ENCODE data around the gene SH3GLB1.
A peak's percentile ranks its signal among the peaks of the same experiment; 100 is the strongest.

The SH3GLB1 gene

DNA sequence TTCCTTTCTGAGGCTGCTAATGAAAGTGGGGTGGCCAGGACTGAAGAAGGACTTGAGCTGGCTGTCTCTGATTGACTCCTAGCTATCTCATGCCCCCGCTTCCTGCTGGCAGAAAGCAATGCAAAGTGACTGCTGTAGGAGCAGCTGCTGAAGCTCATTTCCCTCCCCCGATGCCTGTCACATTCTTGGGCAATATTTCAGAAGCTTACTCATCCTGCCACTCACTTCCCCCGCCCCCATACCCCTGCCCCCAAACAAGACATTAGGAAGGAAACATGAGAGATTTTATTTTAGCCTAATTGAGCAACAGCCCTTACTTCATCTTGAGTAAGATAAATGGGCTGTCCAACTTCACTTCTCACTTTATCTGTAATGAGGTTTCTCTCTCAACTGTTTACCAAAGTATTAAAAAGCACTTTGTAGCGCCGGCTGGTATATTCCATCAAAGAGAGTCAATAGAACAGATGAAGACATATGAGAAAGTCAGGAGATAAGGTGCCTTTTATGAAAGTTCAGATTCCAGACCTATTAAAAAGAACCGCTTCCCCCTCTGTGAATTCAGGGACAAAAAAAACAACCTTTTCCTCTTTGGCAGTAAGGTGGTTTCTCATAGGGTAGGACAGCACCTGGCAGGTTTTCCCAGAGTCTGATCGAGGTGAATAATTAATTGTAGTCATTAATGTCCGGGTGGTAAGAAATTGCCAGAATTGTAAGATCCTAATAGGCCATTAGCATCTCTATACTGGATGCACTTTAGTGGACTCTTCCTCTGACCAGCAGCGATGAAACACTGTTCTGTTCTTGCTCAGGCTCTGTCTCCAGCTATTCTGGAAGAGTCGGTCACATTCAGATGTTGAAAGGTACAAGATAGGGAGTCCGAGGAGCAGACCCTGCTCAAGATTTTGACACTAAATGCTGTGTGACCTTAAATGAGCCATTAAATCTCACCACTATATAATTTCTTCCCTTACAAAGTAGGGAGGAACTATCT, 70.2 kb downstream of the SH3GLB1 start:
- DNase-seq = peak; percentile 21

- no peak for DNase-seq
These were observed 71.0 kb downstream of the SH3GLB1 start for GRCh38 chr1:86775395-86775794.

DNA sequence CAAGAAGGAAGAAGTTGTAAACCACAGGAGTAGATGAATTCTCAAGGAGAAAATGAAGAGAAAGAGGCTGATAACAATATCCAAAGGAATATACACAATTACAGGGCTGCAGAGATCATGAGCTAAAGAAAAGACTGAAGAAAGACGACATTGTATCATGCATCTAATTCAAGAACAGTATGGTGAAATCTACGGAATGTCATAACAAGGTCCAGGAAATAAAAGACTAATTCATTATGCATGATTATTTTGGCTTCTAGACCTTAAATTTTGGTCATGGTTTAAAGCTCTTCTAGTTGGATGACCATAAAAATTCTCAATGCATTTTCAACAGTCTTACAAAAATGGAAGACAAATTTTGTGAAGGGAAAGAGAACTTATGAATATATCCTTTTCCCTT, 71.7 kb downstream of the SH3GLB1 start:
- no peak for DNase-seq

DNA sequence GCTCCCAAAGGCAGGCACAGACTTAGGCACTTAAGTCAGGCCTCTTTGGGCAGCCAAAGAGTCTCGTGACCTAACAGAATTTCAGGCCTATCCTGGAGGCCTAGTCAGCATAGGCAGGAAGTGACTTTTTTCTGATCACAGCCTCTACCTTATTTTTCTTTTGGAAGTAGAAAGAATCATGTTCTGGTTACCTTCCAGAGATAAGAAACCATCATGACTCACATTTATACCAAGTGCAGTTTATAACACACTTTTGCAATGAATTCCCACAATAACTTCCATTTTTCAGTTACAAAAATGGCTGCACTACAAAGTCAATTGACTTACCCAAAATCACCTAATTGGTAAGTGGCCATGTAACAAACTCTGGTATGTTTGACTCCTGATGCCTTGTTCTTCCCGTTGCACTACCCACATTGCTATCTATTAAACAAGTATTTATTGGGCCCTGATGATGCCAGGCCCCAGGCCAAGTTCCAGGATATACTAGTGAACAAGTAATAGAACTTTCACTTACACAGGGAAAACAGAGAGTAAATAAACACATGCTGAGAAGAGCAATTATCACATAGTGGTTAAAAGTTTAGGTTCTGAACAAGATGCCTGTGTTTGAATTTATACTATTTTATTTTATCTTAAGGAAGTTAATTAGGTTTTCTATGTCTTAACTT, 74.3 kb downstream of the SH3GLB1 start:
- no peak for DNase-seq

DNA sequence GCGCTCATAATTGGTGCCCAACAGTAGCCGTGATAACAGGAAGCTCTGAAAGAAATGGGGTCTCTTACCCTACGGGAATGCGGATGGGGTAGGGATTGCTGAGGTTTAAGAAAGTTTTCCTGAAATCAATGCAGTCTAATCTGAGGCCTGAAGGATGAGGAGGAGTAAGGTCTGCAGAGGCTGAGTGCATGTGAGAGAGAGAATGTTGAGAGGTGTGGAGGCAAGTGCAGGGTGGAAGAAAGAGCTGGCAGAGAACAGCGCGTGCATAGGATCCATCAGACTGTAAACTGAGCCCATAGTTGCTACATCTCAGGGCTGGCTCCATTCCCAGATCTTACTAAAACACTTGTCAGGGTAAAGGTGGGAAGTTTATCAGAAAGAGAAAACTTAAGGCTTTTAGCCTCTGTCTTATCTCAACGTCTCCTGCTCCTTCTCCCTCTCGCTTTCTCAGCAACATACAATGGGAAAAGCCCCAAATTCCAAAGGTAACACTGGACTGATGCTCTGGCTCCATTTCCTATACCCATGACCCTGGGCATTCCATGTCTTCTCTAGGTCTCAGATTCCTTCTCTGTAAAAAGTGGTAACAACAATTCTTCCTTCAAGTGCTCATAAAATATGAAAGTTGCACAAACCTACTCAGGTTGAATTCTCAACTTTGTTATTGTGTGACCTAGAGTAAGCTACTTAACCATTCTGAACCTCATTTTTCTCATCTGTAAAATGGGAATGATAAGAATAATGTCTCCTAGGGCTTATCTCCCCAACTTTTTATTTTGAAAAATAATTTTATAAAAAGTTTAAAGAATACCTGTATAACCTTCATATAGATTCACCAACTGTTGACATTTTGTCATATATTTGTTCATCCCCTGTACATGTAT, 75.2 kb downstream of the SH3GLB1 start:
- DNase-seq = no peak

DNA sequence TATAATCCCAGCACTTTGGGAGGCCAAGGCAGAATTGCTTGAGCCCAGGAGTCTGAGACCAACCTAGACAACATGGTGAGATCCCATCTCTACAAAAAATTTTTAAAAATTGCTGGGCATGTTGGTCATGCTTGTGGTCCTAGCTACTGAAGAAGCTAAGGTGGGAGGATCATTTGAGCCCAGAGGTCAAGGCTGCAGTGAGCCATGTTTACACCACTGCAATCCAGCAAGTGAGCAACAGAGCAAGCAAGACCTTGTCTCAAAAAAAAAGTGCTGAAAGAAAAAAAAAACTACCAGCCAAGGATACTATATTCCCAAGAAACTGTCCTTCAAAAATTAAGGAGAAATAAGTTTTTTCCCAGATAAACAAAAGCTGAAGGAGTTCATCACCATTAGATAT, 78.1 kb downstream of the SH3GLB1 start:
- DNase-seq = no peak

- no peak for DNase-seq
These were observed 83.2 kb downstream of the SH3GLB1 start for GRCh38 chr1:86787621-86788020.

DNA sequence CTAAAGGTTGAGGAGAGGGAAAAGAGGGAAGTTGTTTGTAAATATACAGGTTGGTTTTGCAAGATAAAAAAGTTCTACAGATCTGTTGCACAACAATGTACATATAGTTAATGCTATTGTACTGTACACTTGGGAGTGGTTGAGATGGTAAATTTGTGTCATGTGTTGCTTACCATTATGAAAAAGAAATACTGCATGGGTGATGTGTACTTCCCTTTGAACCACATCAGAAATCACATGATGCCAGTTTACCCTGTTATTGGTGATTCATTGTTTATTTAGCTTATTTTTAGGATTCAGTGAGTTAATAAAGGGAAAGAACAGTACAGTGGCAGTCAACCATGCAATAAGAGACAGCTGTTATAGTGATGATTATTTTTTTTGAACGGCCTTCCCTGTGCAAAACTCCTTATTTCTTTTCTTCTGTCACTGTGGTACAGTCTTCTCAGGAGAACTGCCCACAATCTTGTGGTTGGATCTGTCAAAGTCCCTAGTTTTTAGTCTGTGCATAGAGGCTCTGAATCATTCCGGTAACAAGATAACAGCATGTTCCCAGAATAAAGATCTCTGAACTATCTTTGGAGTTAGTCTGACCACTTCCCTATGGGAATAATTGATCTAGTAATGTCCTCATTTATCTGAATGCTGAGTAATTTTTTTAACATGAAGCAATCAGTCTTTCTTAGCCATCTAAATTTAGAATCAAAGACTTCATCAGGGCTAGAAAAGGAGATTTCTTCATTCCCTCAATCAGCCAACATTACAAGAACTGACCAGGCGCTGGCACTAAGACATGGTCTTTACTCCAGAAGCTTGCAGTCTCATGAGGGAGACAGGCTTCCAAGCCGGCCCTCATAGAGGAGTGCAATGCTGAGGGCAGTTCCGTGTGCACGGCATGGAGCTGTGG, 84.2 kb downstream of the SH3GLB1 start:
- no peak for DNase-seq

DNA sequence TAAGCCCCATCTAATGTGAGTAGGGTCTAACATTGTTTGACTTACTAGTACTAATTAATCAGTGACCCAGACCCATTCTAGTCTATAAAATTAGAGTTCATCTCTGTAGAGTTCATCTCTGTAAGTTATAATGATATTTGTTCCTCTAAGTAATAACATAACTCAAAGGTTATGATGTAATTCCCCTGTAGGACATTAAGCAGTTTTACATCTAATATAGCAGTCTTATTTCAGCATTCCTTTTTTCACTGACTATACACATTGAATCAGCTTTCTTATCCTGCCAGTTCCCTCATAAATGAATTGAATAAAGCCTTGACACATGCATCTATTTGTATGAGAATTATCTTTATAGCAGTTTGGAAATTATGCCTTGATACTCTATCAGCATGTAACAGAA, 90.9 kb downstream of the SH3GLB1 start:
- no peak for DNase-seq
